ENCODE data around the gene PHETA1.
"Not testable (repeated sequence)": the region's sequence is repeated elsewhere in the genome, so short reads cannot be mapped to it uniquely, and the experiment has no call there.

Gene PHETA1

GRCh38 chr12:111398530-111398929 is 29.6 kb upstream of the PHETA1 start:
- peaks cover 4% of the 10 kb centered on the region for H3K27me3 ChIP-seq (ENCODE audit: insufficient read depth, low read length)
- no peak overlapping the region for H3K4me3 ChIP-seq (ENCODE audit: low read length)
- H3K4me1 ChIP-seq (ENCODE audit: insufficient read depth, low read length): no peaks in the 10 kb centered on the region
- H3K9me3 ChIP-seq (ENCODE audit: low read length): no peaks in the 10 kb centered on the region
- no peaks in the 10 kb centered on the region for H3K36me3 ChIP-seq (ENCODE audit: insufficient read depth, low read length)
- no peak overlapping the region for H2AFZ ChIP-seq (ENCODE audit: low read depth, low read length)

- no peak overlapping the region for H2AFZ ChIP-seq (ENCODE audit: low read depth, low read length)
- H3K27me3 ChIP-seq (ENCODE audit: insufficient read depth, low read length): peaks cover 4% of the 10 kb centered on the region
- H3K36me3 ChIP-seq (ENCODE audit: insufficient read depth, low read length): no peaks in the 10 kb centered on the region
- no peaks in the 10 kb centered on the region for H3K4me1 ChIP-seq (ENCODE audit: insufficient read depth, low read length)
- H3K9me3 ChIP-seq (ENCODE audit: low read length): no peaks in the 10 kb centered on the region
- no peak overlapping the region for H3K4me3 ChIP-seq (ENCODE audit: low read length)
These were observed 28.0 kb upstream of the PHETA1 start for GRCh38 chr12:111396726-111397445.

- H3K9me3 ChIP-seq (ENCODE audit: low read length); H3K4me1 ChIP-seq (ENCODE audit: insufficient read depth, low read length): not testable (repeated sequence)
These were observed 27.4 kb upstream of the PHETA1 start for GRCh38 chr12:111396271-111396670.

GRCh38 chr12:111395336-111396187 is 26.7 kb upstream of the PHETA1 start:
- peaks cover 4% of the 10 kb centered on the region for H3K27me3 ChIP-seq (ENCODE audit: insufficient read depth, low read length)
- H3K4me3 ChIP-seq (ENCODE audit: low read length): no peak overlapping the region
- H3K36me3 ChIP-seq (ENCODE audit: insufficient read depth, low read length): no peaks in the 10 kb centered on the region
- H3K9me3 ChIP-seq (ENCODE audit: low read length): no peaks in the 10 kb centered on the region
- no peak overlapping the region for H2AFZ ChIP-seq (ENCODE audit: low read depth, low read length)
- H3K4me1 ChIP-seq (ENCODE audit: insufficient read depth, low read length): no peaks in the 10 kb centered on the region

More at GRCh38 chr12:111396271-111396670, 27.4 kb upstream of the PHETA1 start:
- not testable (repeated sequence) for H3K4me3 ChIP-seq (ENCODE audit: low read length); H3K36me3 ChIP-seq (ENCODE audit: insufficient read depth, low read length); H2AFZ ChIP-seq (ENCODE audit: low read depth, low read length); H3K27me3 ChIP-seq (ENCODE audit: insufficient read depth, low read length)

- no peak overlapping the region for H2AFZ ChIP-seq (ENCODE audit: low read depth, low read length)
- peaks cover 4% of the 10 kb centered on the region for H3K27me3 ChIP-seq (ENCODE audit: insufficient read depth, low read length)
- no peaks in the 10 kb centered on the region for H3K36me3 ChIP-seq (ENCODE audit: insufficient read depth, low read length)
- H3K4me1 ChIP-seq (ENCODE audit: insufficient read depth, low read length): no peaks in the 10 kb centered on the region
- H3K4me3 ChIP-seq (ENCODE audit: low read length): no peak overlapping the region
- H3K9me3 ChIP-seq (ENCODE audit: low read length): no peaks in the 10 kb centered on the region
These were observed 25.6 kb upstream of the PHETA1 start for GRCh38 chr12:111394480-111394879.

- H3K4me1 ChIP-seq (ENCODE audit: insufficient read depth, low read length): no peaks in the 10 kb centered on the region
- no peak overlapping the region for H2AFZ ChIP-seq (ENCODE audit: low read depth, low read length)
- no peak overlapping the region for H3K4me3 ChIP-seq (ENCODE audit: low read length)
- peaks cover 4% of the 10 kb centered on the region for H3K27me3 ChIP-seq (ENCODE audit: insufficient read depth, low read length)
- H3K9me3 ChIP-seq (ENCODE audit: low read length): no peaks in the 10 kb centered on the region
- H3K36me3 ChIP-seq (ENCODE audit: insufficient read depth, low read length): no peaks in the 10 kb centered on the region
These were observed 24.9 kb upstream of the PHETA1 start for GRCh38 chr12:111393700-111394300.

GRCh38 chr12:111390910-111391309 is 22.0 kb upstream of the PHETA1 start:
- Histone ChIP-seq H3K4me3 (ENCODE audit: low read length) (no peak overlapping the region), H2AFZ (ENCODE audit: low read depth, low read length) (no peak overlapping the region), H3K36me3 (ENCODE audit: insufficient read depth, low read length) (no peaks in the 10 kb centered on the region), H3K9me3 (ENCODE audit: low read length) (no peaks in the 10 kb centered on the region), H3K27me3 (ENCODE audit: insufficient read depth, low read length) (no peaks in the 10 kb centered on the region), H3K4me1 (ENCODE audit: insufficient read depth, low read length) (peaks cover 6% of the 10 kb centered on the region)

- H3K4me3 ChIP-seq (ENCODE audit: low read length): no peak overlapping the region
- peaks cover 6% of the 10 kb centered on the region for H3K4me1 ChIP-seq (ENCODE audit: insufficient read depth, low read length)
- no peaks in the 10 kb centered on the region for H3K9me3 ChIP-seq (ENCODE audit: low read length)
- no peaks in the 10 kb centered on the region for H3K27me3 ChIP-seq (ENCODE audit: insufficient read depth, low read length)
- no peaks in the 10 kb centered on the region for H3K36me3 ChIP-seq (ENCODE audit: insufficient read depth, low read length)
- H2AFZ ChIP-seq (ENCODE audit: low read depth, low read length): no peak overlapping the region
These were observed 20.7 kb upstream of the PHETA1 start for GRCh38 chr12:111389635-111390034.

DNA sequence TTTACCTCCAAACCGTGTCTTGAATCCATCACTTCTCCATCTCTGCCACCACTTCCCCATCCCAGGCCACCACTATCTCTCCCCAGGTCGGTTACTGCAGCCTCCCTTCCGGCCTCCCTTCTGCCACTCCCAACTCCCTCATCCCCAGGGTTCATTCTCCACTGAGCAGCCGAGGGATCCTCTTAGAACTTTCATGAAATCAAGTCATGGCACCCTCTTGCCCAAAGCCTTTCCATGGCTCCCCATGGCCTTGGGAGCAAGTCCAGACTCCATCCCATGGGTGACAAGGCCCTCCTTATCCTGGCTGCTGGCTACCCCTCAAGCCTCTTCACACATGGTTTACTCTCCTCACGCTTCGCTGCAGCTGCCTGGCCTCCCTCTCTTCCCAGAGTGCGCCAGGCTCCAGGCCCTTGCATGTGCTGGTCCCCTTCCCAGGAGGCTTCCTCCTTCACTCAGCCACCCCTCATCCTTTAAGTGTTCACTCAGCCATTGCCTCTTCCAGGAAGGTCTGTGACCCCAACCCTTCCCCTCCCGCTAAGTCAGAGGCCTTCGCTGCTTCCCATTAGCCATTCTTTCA is 18.9 kb upstream of the PHETA1 start:
- H3K4me3 ChIP-seq (ENCODE audit: low read length): no peak overlapping the region
- H2AFZ ChIP-seq (ENCODE audit: low read depth, low read length): no peak overlapping the region
- H3K9me3 ChIP-seq (ENCODE audit: low read length): no peaks in the 10 kb centered on the region
- H3K36me3 ChIP-seq (ENCODE audit: insufficient read depth, low read length): no peaks in the 10 kb centered on the region
- peaks cover 6% of the 10 kb centered on the region for H3K4me1 ChIP-seq (ENCODE audit: insufficient read depth, low read length)
- H3K27me3 ChIP-seq (ENCODE audit: insufficient read depth, low read length): no peaks in the 10 kb centered on the region

GRCh38 chr12:111386885-111387284 is 18.0 kb upstream of the PHETA1 start:
- no peaks in the 10 kb centered on the region for H3K27me3 ChIP-seq (ENCODE audit: insufficient read depth, low read length)
- no peak overlapping the region for H3K4me3 ChIP-seq (ENCODE audit: low read length)
- no peaks in the 10 kb centered on the region for H3K9me3 ChIP-seq (ENCODE audit: low read length)
- H3K36me3 ChIP-seq (ENCODE audit: insufficient read depth, low read length): no peaks in the 10 kb centered on the region
- no peak overlapping the region for H2AFZ ChIP-seq (ENCODE audit: low read depth, low read length)
- peaks cover 6% of the 10 kb centered on the region for H3K4me1 ChIP-seq (ENCODE audit: insufficient read depth, low read length)

DNA sequence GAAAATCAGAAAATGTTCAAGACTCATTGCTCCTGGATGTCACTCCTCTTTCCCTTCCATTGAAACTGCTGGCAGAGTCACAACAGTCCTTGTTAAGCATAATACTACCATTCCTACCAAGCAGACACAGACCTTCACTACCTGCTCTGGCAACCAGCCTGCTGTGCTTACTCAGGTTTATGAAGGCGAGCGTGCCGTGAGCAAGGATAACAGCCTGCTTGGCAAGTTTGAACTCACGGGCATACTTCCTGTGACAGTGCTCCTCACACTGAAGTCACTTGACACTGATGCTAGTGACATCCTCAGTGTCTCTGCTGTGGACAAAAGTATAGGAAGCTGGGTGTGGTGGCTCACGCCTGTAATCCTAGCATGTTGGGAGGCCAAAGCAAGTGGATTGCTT is 15.7 kb upstream of the PHETA1 start:
- no peak overlapping the region for H2AFZ ChIP-seq (ENCODE audit: low read depth, low read length)
- H3K4me1 ChIP-seq (ENCODE audit: insufficient read depth, low read length): peaks cover 6% of the 10 kb centered on the region
- H3K9me3 ChIP-seq (ENCODE audit: low read length): no peaks in the 10 kb centered on the region
- no peak overlapping the region for H3K4me3 ChIP-seq (ENCODE audit: low read length)
- no peaks in the 10 kb centered on the region for H3K36me3 ChIP-seq (ENCODE audit: insufficient read depth, low read length)
- no peaks in the 10 kb centered on the region for H3K27me3 ChIP-seq (ENCODE audit: insufficient read depth, low read length)

GRCh38 chr12:111379942-111380554 is 11.2 kb upstream of the PHETA1 start:
- Histone ChIP-seq H3K4me3 (ENCODE audit: low read length) (no peak overlapping the region), H3K27me3 (ENCODE audit: insufficient read depth, low read length) (no peaks in the 10 kb centered on the region)

More at GRCh38 chr12:111379942-111380554, 11.2 kb upstream of the PHETA1 start:
- no peak overlapping the region for H2AFZ ChIP-seq (ENCODE audit: low read depth, low read length)
- no peaks in the 10 kb centered on the region for H3K36me3 ChIP-seq (ENCODE audit: insufficient read depth, low read length)
- peaks cover 2% of the 10 kb centered on the region for H3K9me3 ChIP-seq (ENCODE audit: low read length)
- H3K4me1 ChIP-seq (ENCODE audit: insufficient read depth, low read length): no peaks in the 10 kb centered on the region
